ENCODE results near the gene VAT1. TPM values are rescaled to one million over a fixed set of nuclear protein-coding genes. Genes with fewer than 3 reads are reported as not detected.

The VAT1 gene
- total RNA-seq, 1 donor from 2014 or later: 243 TPM

DNA sequence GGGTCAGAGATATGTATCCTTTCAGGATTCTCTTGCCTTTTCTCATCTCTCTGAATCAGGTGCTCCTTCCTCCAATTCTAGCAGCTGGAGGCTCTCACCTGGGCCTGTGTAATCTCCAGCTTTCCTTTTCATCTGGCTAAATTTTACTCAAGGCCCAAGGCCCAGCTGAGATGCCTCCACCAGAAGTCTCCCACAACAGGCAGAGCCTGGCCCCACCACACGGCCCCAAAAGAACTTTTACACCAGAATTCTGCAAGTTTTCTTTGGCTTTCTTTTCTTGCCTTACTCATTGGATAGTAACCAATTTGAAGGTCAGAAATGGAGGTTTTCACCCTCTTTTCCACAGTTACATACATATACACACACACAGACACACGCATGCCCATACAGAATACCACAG lies 17.5 kb upstream of the VAT1 start:
- no peak for TF ChIP-seq CTCF (conservative IDR thresholded peaks at IDR 0.05; ENCODE audit: low read depth, low read length)
- no peak overlapping the region for H3K4me3 ChIP-seq (ENCODE audit: low read depth, low read length)
- no peak for DNase-seq (ENCODE audit: low read depth)

DNA sequence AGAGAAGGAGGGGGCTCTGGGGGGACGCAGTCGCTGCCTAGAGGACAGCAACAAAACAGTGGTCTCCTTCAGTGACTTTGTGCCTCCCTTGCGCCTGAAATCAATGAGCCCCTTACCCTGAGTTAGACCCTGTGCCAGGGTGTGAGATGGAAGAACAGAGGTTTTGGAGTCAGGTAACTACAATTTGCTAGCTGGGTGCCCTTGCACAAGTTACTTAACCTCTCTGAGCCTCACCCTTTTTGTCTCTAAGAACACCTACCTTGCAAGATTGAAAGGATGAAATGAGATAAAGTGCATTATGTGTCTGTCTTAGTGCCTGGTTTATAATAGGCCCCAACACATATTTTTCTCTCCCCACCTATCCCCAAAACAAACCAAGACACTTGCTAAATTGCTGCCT lies 12.7 kb upstream of the VAT1 start:
- H3K4me3 ChIP-seq (ENCODE audit: low read depth, low read length): no peak overlapping the region
- no peak for DNase-seq (ENCODE audit: low read depth)
- TF ChIP-seq CTCF (conservative IDR thresholded peaks at IDR 0.05; ENCODE audit: low read depth, low read length): no peak

DNA sequence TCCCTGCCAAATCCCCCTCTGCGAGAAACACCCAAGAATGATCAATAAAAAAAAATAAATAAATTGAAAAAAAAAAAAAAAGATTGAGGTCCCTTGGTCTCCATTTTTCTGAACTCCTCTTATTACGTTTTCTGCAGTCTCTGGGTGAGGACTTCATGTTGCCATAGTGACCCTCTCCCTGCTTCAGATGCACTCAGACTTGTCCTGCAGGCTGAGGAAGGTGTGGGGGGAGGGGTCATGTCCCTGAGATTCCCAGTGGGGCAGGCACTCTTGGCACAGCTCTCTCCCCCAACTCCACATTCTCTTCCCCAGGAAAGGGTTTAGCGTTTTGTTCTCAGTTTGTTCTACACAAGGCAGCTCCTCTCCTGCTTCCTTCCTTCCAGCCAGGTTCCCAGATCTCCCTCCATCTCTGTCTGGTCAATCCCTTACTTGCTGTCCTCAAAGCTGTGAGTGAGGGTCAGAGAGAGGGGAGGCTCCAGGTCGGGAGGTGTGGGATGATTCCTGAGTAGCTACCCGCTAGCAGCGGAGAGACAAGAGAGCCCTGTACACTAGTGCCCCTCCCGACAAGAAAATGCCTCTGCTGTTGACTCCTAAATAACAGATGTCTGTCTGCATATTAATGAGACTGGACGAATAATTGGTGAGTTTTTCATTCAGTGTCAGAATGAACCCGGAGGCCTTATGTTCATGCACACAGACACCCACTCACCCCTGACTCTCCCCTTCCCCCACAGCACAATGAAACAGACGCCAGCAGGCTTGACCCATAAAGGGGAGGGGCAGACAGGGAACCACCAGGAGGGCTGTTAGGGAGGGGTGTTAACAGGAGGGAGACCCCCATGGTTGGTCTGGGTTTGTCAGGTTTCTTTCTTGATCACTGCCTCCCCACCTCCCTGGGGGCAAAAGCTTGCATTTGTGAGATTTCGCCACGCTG lies 12.0 kb upstream of the VAT1 start:
- TF ChIP-seq CTCF (conservative IDR thresholded peaks at IDR 0.05; ENCODE audit: low read depth, low read length): no peak
- no peak for DNase-seq (ENCODE audit: low read depth)
- H3K4me3 ChIP-seq (ENCODE audit: low read depth, low read length): no peak overlapping the region

DNA sequence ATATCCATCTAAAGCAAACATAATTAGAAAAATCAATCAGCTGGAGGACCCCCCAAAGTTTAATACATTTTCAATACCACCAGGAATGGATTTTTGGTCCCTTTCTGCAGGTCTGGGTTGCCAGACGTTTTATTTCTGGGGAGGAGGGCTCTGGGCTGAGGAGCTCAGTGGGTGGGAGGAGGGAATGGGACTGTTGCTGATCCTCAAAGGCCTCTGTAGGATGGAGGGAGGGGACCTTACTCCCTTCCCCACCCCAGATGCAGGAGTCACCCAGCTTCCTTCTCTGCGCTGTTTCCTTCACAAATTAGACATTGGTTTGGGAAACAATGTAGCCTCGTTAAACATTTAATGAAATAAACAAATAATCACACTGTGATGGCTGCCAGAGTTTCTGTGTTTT lies 9.5 kb upstream of the VAT1 start:
- no peak for TF ChIP-seq CTCF (conservative IDR thresholded peaks at IDR 0.05; ENCODE audit: low read depth, low read length)
- DNase-seq (ENCODE audit: low read depth): no peak
- no peak overlapping the region for H3K4me3 ChIP-seq (ENCODE audit: low read depth, low read length)

DNA sequence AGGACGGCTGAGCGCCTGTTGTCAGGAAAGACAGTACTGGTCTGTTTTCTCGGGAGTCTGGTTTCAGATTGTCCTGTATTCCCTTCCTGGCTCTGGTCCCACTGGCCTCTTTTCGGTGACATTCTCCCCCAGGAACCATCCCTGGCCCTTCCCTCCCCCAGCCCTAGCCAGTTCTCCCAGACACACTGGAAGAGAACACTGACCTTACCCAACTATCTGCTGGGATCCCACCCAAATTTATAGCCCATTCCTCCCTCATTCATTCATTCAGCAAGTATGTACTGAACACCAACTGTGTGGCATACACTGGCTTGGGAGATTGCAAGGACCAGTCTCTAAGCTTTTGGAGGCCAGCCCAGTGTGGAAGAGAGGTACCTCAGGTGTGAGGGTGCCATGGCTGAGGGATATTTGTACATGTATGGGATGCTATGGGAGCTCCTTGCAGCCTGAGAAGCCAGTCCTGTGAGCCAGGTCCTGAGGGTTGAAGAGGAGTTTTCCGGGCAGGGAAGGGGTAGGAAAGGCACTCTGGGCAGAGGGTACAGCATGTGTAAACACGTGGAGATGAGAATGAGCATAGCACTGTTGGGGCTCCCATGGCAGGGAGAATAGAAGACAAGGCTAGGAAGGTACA lies 8.1 kb upstream of the VAT1 start:
- TF ChIP-seq CTCF (conservative IDR thresholded peaks at IDR 0.05; ENCODE audit: low read depth, low read length): no peak
- no peak for DNase-seq (ENCODE audit: low read depth)
- H3K4me3 ChIP-seq (ENCODE audit: low read depth, low read length): no peak overlapping the region

GRCh38 chr17:43028221-43028861 lies 6.2 kb upstream of the VAT1 start:
- no peak for DNase-seq (ENCODE audit: low read depth)
- TF ChIP-seq CTCF (conservative IDR thresholded peaks at IDR 0.05; ENCODE audit: low read depth, low read length): no peak

More at GRCh38 chr17:43028221-43028861, 6.2 kb upstream of the VAT1 start:
- no peak overlapping the region for H3K4me3 ChIP-seq (ENCODE audit: low read depth, low read length)
